NCI-H1048 (cell line): ENCODE results near the gene GHR.
"Not testable (repeated sequence)": the region's sequence is repeated elsewhere in the genome, so short reads cannot be mapped to it uniquely, and the experiment has no call there.

Experiments used
- DNase-seq: peaks from one replicate; lab custom pipeline; 2025; lab: John Stamatoyannopoulos, UW

Gene GHR

DNA sequence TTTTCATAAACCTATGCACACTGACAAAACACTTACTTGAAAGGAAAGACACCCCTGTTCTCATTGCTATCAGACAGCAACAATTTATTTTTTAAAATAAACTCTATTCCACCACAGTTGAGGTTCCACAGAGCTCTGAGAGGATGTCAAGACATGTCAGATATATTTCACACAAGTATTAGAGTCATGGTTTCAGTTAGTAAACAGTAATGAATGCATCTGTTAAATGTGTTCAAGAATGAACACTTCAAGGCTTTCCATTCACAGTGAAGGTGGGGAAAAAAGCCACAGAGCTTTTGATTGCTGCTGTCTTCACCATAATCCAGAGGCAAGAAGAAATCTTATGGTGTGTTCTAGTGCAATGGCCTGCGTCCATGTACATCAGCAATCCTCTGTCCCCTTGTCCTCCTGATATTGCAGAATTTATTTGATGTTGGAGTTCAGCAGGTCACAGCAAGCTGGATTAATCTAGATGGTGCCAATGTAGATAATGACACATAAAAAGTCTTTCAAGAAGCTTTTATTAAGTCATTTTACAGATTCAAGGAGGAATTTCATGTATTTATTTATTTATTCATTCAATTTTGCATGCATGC is 146.8 kb downstream of the GHR start:
- DNase-seq: no peak

DNA sequence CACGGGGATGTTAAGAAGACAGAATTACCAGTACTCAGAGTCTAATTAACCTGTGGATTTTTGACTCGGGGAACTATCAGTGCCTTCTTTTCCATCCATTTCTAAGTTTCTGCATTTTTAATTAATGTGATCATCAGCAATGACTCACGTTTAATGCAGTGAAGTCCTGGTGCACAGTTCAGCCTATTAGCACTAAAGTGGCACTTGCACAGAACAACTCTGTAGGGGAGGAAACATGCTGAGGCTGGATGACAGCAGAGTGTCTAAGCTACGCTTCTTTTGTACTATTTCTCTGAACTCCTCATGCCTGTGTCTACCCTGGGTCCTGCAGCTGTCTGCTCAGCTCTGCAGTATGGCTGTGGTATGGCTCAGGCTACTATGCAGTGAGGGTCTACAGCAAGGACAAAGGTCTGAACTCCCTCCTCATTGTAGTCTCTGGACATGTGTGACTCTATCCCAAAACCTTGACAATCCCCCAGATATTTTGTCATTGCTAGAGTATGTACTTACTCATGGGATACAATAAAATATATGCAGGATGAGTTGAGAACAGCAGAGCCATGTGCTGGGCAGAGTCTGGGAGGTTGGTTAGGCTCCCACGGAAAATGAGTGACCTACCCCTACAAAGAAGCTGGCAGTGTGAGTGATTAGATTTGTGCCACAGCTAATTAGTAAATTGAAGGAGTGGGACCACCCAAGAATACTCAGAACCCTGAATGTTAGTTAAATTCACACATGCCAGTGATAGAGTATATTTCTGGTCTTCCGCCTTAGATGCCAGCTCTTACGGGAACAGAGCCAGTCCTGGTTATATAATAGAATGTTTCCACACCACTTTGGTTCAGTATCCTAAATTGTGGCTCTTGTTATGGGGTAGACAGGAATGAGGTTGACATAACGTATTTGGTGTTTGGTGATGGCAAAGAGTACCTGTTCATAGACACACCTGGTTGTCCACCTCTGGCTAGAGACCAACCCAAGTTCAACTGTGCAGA is 148.0 kb downstream of the GHR start:
- DNase-seq: no peak

DNA sequence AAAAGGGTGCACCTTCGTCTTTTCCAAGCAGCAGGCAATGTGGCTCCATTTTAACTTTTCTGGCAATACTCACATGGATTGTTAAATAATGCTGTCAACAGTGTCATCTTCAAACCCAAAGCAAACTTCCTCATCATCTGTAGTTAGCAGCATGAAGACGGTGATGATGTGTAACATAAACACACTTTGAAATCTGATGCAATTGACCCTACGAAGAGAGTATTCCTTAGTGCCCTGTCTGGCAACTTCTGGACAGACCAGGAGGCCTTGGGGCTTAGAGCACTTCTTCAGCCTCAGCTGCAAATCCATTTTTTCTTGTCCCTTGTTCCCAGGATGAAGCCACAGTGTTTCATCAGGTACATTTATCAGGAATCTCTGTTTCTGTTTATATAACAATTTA is 149.1 kb downstream of the GHR start:
- DNase-seq: no peak

DNA sequence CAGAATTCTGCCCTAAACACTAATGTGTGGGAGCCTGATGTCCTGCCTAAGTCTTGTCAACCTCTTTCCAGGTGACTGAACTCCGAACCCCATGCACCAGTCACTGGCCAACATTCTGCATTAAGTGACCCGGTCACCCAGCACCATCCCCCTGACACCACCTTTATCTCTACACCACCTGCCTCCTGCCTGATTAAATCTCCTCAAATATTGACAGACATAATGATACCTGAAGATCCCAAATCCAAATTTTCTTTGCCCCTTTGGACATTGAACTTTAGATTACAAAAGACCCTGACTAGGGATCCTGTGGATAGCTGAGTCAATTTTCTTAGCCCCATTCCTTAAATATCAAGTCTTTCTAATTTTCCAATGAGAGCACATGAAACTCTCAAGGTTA is 150.1 kb downstream of the GHR start:
- no peak for DNase-seq

DNA sequence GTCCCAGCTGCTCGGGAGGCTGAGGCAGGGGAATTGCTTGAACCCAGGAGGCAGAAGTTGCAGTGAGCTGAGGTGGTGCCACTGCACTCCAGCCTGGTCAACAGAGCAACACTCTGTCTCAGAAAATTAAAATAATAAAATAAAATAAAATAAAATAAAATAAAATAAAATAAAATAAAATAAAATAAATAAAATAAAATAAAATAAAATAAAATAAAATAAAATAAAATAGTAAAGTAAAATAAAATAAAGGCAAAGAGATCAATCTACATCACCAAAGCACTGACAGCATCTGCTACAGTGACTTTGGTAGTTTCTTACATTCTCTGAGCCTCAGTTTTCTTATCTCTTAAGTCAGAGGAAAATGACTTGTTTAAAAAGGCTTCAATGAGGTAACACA is 152.7 kb downstream of the GHR start:
- not testable (repeated sequence) for DNase-seq

DNA sequence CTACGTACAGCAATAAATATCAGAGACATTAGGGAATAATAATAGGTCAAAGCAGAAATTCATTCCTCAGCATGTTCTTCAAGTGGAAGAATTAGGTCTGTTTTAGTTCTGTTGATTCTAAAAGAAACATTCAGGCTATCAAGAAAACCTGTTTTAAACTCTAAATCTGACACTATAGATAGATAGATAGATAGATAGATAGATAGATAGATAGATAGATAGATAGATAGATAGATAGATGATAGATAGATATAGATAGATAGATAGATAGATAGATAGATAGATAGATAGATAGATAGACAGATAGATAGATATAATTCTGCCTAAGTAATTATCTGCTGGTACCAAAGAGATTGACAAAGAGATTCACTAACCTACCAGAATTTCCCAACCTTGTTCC is 155.7 kb downstream of the GHR start:
- DNase-seq: not testable (repeated sequence)

DNA sequence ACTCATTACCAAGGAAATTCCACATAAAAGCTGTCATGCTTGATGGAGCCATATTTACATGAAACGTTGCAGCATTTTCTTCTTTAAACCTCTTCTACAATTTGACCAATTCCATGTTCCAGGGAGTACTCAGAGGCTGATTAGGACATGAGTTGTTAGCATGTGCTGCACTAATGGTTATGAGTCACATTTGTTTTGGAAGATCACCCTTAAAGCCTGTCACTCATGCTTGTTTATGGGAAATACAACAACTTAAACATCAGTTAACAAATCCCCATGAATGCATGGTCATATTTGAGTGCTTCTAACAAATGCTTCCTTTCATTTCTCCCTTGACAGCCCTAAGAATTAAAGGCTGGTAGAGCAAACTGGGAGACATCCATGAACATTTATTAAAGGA is 156.1 kb downstream of the GHR start:
- DNase-seq: no peak

DNA sequence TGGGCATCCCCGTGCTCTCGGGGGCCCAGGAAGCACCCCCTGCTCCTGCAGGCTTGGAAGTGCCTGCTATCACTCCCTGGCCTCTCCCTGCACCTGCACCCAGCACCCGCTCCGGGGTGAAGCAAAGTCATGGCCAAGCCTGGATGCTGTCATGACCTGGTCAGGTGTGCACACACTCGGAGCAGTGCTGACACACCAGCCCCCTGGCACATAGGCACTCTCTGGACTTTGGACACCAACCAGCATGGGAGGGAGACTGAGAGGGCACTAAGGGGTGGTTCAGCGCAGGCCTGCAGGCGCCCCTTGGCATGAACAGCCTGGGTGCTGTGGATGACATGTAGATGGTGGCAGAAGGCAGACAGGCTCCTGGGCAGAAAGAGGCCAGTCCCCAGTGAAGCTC is 158.6 kb downstream of the GHR start:
- DNase-seq: no peak

DNA sequence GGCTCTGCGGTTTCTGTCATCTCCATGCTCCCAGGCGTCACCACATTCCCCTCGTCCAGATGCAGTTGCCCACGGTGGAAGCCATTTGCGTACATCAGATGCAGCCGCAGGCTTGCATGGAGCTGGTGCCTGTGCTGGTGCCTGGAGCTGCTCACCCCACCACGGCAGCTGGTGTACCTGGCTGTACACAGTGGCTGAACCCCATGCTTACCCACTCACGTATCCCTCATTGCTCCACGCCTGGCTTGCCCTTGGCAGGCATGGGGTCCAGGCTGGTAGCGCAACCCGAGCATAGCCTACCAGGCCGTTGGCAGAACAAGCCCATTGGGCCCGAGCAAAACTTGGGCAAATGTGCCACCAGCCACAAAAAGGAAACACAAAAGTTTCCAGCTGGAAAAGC is 159.5 kb downstream of the GHR start:
- DNase-seq: no peak

DNA sequence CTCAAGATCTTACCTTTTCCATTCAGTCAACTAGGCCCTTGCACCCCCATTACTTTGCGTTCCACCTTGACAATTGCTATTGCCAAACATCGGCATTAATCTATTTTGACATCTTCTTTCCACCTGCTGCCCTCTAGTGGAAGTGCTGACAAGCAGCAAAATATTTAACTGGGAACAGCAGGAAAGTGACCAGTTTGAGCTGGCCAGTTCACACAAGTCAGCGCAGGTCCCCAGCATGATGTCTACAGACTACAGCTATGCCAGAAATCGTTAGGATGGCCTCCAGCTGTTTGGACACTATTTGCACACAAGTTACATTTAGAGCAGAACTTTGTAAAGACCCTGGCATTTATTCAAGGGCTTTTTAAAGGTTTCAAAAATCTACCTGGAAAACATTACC is 160.1 kb downstream of the GHR start:
- no peak for DNase-seq

DNA sequence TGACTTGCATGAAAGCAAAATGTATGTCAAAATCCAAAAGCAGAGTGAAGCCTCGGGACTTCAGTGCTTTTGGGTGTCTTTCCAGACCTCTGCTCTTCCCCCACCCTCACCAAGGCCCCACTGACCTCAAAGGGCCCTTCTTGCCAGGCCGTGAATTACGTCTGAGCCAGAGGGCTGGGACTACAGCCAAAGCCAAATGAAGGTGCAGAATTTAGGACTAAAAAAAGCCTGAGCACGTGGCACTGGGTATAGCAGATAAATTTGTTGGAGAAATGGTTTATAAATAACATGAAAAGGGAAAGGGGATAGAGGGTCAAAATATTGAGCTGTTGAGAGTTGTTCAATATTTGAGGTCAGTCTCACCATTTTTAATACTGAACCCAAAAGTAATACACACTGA is 163.4 kb downstream of the GHR start:
- no peak for DNase-seq

DNA sequence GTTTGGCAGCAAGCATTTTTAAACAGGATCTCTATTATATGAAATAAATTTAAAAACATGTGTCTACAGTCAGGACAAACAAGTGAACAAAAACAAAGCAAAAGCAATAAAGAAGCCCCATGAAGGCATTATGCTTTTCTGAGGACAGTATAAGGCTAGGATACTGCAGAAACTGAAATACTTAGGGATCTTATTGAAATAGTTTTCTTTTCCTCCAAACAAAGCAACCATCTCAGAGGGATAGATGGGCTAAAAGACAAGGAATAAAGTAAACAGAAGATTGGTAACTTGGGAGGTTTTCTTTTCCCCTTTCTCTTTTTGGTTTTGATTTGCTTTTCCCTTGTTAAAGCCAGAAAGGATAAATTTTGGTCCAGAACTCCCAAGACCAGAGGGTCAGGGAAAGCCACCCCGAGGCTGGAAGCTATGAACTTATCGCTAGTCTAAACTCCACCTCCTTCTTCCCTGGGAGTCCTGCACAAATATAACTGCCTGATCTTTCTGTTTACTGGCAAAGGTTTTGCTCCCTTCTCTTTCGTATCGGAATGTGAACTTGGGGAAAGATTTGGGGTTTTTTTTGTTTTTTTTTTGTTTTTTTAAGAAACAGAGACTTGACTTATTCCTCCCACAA is 164.0 kb downstream of the GHR start:
- DNase-seq: no peak

DNA sequence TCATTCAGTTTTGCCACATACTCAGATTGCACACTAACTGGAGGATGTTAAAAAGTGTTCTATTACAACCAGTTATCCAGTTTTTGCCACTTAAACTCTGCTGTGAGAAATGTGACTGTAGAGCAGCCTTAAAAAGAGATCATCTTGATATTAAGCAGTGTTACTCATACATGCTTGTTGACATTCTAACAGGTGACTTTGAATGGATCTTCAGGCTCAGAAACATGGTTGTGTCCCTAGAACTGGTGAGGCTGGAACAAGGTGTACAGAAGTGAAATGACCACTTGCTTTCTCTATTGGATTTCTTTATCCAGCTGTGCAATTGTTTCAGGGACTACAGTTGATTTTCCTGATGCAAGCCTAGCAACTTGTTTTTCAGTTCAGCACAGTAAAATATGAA is 167.3 kb downstream of the GHR start:
- no peak for DNase-seq

DNA sequence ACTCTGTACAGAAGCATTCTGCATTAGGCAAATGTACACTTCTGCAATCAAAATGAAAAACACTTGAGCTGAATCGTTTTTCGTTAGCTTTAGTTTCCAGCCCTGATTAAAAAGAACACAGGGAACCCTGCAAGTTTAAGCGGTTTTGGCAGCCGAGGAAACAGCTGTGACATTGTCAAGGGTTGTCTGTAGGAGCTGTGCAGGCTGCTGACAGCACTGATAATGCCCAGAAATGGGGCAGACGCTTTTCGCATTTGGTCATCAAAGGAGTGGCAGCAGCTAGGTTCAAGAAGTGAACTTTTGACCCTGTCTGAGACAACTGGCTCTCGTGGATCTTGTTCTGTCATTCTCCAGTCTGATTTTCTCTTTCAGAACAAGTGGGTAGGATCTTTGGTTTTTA is 167.8 kb downstream of the GHR start:
- no peak for DNase-seq

DNA sequence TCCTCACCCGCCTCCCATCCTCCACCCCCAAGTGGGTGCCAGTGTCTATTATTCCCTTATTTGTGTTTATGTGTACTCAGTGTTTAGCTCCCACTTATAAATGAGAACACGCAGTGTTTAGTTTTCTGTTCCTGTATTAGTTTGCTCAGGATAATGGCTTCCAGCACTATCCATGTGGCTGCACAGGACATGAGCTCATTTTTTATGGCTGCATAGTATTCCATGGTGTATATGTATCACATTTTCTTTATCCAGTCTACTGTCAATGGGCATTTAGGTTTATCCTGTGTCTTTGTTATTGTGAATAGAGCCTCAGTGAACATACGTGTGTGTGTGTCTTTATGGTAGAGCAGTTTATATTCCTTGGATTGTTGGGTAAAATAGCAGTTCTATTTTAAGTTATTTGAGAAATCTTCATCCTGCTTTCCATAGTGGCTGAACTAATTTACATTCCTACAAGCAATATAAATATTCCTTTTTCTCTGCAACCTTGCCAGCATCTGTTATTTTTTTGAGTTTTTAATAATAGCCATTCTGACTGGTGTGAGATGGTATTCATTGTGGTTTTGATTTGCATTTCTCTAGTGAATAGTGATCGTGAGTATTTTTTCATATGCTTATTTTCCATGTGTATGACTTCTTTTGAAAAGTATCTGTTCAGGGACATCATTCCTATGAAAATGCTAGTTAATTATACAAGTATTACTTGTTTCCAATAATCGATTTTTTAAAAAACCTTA is 169.3 kb downstream of the GHR start:
- no peak for DNase-seq

DNA sequence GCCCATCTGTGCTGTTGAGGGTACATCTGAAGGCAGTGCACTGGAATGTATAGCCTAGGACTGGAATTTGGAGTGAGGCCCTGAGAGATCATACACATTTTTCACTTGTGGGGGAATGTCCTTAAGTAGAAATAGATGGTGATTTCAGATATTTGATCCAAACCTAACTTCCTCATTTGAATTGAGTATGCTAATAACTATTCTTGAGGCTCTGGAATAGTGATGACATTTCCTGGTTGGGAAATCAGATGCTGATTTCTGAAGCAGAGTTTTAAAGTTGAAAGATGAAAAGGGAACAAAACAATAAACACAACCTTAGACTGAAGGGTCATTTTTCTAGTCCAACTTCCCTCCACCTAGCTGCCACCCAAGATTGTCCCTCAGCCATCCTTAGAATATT is 170.4 kb downstream of the GHR start:
- no peak for DNase-seq

DNA sequence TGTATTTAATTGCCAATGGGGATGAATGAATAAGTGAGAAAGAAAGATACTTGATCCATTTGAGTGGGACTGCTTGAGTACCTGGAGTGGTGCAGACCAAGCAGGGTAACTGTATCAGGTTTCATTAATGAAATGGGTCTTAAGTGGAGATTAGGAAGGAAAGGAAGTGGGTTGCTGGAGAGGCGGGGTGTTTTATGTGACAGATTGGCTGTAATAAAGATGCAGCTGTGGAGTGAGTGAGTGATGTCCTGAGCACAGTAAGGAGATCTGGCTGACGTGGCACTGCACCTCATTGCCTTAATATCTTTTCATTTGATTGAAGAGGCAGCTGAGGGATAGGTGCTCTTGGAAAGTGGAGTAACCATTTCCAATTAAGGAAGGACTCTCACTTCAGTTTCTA is 172.4 kb downstream of the GHR start:
- DNase-seq: no peak

DNA sequence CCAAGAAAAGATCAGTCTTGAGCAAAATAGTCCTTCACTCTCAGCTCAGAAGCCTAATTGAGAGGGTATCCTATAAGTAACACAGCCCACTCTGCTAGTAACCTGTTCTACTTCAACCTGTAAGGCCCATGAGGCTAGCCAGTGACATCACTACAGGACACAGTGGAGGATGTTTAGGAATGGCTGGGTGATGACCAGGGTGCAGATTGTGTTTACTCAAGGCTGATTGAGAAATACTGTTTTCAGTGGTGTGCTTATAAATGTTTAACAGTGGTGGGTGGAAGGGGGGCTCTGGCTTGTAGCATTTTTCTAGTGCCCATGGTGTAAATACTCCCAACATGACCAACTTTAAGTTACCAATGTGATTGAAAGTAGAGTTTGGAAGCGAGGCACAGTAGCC is 173.6 kb downstream of the GHR start:
- no peak for DNase-seq

DNA sequence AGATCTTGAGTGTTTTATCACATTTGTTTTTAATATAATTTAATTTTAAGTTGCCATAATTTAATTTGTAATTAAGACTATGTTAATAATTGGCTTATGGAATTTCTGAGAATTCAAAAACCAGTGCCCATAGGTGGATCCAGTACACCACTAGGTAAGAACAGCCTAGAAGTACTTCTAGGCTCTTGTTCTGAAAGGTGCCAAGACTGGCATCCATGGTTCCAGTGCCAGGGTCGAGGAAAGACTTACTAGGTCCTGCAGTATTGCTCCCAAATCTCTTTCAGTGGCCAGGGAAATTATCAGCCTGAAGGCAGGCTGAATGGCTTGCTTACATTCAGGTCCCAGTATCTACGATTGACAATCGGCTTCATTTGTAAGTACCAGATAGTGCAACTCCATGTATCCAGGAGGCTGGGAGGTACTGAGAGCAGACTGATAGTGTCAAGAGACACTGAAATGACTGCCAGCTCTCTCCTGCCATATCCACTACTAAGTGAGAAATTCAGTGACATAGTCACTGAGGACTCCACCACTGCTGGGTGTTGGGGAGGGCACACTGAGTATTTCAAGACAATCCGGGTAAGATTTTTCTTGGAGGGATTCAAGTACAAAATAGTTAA is 174.2 kb downstream of the GHR start:
- DNase-seq: no peak

DNA sequence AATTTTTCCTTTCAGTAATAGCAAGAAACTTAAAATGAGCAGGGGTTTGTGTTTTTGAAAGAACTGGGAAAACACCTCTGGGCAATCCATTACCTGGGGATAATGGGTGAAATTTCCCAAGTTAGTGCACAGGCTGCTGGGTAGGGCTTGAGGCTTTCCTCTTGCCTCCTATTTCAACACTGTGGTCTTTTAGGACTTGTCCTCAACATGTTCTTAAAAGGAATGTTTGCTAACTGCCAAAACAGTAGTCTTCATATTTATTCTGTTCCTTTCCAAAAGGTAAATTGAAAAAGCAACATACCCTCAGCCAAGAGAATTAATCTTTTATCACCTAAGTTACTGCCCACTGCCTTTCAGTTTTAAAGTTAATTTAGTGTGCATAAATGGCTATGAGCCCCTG is 175.1 kb downstream of the GHR start:
- DNase-seq: no peak

DNA sequence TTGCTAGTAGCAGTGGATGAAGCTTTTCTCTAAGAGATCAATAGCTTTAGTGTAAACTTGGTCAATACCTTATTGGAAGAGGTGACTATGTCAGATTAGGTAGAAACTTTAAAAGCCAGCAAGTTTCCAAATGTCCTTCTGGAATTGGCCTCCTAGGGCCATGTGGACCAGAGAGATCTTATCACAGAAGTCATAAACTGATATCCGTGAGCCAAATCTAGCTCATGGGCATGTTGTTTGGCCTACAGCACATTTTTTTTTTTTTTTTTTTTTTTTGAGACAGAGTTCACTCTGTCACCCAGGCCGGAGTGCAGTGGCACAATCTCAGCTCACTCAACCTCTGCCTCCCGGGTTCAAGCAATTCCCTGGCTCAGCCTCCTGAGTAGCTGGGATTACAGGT is 175.9 kb downstream of the GHR start:
- DNase-seq: no peak

DNA sequence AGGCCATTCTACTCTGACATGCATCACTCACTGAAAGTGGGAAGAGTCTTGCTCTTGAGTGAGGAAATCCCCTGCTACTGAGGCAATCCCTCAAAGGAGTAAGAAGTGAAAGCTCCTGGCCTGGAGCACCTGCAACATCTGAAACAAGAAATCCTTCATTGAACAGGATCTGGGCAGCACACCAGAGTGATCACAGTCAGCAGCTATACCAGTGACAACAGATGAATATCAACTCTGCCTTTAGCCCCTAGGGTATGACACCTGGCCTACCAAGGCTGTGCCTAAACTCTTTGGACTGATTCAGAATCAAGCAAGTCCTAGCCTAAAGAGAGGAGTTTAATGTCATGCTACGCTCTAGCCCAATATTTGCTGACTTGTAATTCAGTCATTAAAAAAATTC is 177.2 kb downstream of the GHR start:
- no peak for DNase-seq
